Adipose tissue (tissue), 3 donors: ENCODE results near the gene DENND1B. TPM values are rescaled to one million over a fixed set of nuclear protein-coding genes. Genes with fewer than 3 reads are reported as not detected.

Source experiments
- H3K27ac ChIP-seq: one replicate; pipeline ENCODE4 v1.5.1; 2013; ENCODE audit warnings: low read depth, low read length
- WGBS, 3 donors: extraction: QIAGEN DNeasy Blood & Tissue Kit; methylation state at CpG; one replicate each; pipeline ENCODE4 v1.1.7; 2013; 5-methylcytosine and 5-hydroxymethylcytosine counted together
- polyA plus RNA-seq, 3 donors: library from polyadenylated mRNA; stranded (reverse); fragments of 200-250 nt; gene quantifications; one replicate each; pipeline ENCODE4 v1.2.3, GENCODE V29; 2013
- donor health status: healthy with polysubstance abuse.
- donor health status: Bipolar disorder and iron deficiency.
- donor health status: healthy.

Gene DENND1B, protein sequence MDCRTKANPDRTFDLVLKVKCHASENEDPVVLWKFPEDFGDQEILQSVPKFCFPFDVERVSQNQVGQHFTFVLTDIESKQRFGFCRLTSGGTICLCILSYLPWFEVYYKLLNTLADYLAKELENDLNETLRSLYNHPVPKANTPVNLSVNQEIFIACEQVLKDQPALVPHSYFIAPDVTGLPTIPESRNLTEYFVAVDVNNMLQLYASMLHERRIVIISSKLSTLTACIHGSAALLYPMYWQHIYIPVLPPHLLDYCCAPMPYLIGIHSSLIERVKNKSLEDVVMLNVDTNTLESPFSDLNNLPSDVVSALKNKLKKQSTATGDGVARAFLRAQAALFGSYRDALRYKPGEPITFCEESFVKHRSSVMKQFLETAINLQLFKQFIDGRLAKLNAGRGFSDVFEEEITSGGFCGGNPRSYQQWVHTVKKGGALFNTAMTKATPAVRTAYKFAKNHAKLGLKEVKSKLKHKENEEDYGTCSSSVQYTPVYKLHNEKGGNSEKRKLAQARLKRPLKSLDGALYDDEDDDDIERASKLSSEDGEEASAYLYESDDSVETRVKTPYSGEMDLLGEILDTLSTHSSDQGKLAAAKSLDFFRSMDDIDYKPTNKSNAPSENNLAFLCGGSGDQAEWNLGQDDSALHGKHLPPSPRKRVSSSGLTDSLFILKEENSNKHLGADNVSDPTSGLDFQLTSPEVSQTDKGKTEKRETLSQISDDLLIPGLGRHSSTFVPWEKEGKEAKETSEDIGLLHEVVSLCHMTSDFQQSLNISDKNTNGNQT
- polyA plus RNA-seq = 1 to 10 TPM; 1.3 to 3.0 (median 1.9) TPM

DNA sequence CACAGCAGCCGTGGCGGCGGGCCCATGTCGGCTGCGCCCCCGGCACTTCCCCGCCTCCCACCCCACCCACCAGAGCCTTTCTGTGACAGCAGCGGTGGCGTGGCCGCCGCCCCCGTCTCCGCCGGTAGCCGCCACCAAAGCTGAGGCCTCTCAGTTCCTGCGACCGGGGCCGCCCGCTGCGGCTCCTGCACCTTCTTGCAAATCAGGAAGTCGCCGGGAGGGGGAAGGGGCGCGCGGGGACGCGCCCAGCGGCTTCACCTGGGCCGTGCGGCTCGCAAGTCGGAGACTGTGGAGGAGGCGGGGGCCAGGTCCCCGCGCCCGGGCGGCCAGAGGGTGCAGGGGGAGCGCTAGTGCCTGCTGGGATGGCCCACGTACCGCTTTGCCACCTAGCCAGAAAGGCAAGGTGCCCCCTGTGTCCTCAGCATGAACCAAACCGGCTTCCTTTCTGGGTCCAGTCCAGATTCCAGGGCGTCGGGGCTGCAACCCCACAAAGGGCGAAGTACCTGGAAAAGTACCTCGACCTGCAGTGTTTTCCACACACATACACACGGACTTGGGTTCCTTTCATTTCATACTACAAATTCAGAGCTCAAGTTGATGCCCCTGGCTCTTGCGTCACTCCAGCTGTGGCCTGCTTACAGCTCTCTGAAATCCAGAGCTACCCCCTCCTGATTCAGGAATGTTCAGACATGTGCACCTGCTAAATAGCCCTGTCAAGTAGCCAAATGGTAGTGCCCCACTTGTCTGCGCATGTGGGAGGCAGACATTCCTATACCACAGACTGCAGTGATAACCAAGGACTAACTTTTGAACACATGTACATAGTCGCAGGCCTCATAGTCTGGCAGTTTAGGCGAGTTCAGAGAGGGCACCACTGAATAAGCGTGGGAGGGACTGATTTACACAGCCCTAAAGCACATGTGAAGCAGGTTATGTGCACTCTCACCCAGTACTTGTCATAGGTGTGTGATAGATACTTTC lies at the start of gene DENND1B:
Gene DENND1B (minus strand): TSS at position 199 of the 981 bp plus-strand sequence. CDS start 325 bp downstream, outside the sequence.
- 3 to 13% (median 11%) methylated on average over 46 to 51 of the region's 51 CpGs for WGBS, 3 donors
- H3K27ac ChIP-seq = peak within 1 kb of the TSS; percentile 11

DNA sequence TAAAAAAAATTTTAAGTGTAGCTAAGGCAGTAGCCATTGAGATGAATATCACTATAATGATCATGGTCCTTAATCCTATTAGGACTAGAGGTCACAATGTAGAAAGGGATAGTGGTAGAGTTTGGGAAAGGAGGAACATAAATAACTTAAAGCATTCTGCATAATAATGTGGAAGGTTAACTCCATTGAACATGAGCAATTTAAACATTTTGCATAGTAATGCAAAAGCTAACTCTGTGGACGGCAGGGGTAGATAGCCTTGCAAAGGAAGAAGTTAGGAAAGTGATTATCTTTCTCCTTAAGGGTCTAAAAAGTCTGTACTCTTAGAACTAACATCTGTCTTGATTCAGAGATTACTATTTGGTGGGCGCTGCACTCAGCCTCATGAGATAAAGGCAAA lies 39.0 kb upstream of the DENND1B start:
- WGBS, 3 donors = 81 to 90% (median 85%) methylated on average over 2 of the region's 2 CpGs
- no peak overlapping the region for H3K27ac ChIP-seq

DNA sequence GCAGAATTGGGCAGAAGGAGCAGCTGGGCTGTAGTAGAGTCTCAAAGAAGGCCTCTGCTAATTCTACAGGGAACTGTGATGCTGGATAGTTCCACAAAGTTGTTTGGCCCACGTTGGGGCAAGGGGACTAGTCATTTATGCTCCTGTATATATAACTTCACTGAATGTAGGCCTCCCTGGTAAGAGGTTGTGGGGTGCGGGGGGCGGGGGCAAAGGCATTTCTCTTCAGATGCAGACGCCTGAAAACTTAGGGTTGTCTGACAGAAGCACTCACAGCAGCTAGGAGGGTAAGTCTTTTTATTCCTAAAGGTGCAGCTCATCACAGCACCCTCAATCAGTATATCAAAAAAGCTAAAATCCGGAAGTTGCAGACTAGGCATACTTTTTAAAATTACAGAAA lies 38.5 kb upstream of the DENND1B start:
- H3K27ac ChIP-seq = no peak overlapping the region
- 60 to 73% (median 65%) methylated on average over 5 of the region's 5 CpGs for WGBS, 3 donors

DNA sequence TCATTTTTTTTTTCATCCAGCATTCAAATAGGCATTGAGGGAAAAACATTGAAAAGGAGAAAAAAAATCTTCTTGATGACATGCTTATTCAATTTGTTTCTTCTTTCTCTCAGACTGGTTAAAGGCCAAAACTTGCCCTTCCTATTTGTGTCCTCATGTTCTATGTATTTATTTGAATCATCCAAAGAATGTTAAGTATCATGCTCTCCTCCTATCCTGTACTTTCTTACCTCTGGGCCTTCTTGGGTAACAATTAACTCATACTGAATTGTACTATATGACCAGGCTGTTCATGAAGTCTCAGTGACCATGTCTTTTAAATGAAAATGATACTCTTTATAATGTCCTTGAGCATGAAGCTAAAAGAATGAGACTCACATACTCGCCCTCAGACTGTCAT lies 36.5 kb upstream of the DENND1B start:
- no peak overlapping the region for H3K27ac ChIP-seq
- 73 to 83% (median 82%) methylated on average over 1 of the region's 1 CpG for WGBS, 3 donors

DNA sequence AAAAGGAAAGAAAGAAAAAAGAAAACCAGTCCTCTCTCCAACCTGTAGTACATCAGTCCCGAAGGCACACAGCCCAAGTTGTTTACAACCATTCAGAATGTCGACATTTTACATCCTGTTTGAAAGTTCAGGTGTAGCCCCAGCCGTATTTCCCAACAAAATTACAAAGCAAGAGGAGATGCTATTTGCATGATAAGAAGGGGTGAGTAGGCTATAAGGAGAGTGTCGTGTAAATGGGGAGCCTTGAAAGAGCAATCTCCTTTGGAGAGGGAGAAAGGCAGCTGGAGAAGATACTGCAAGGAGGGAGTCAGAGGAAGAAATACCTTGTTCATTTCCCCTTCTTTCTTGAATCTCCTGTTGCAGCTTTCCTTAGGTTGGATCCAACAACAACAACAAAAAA lies 35.5 kb upstream of the DENND1B start:
- 52 to 78% (median 70%) methylated on average over 4 of the region's 4 CpGs for WGBS, 3 donors

DNA sequence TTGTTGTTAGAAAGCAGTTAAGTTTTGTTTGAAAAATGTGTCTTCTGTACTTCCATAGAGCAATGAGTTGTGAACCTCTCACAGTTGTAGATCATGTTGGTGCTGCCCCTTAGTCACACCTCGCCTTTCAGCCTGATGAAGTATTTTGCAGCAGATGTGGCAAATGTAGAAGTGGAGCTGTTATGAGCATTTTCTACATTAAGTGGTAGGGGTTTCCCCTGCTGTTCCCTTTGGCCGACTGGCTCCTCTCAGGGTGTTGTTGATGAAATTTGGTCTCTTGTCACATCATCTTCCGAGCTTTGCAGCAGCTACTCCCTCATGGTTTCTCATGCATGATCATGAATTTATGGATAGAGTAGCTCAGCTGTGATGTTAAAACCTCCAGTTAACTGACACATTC lies 33.6 kb upstream of the DENND1B start:
- H3K27ac ChIP-seq = no peak overlapping the region
- WGBS, 3 donors = 49 to 68% (median 64%) methylated on average over 3 of the region's 3 CpGs

More for the DNA sequence above, 35.5 kb upstream of the DENND1B start:
- no peak overlapping the region for H3K27ac ChIP-seq

DNA sequence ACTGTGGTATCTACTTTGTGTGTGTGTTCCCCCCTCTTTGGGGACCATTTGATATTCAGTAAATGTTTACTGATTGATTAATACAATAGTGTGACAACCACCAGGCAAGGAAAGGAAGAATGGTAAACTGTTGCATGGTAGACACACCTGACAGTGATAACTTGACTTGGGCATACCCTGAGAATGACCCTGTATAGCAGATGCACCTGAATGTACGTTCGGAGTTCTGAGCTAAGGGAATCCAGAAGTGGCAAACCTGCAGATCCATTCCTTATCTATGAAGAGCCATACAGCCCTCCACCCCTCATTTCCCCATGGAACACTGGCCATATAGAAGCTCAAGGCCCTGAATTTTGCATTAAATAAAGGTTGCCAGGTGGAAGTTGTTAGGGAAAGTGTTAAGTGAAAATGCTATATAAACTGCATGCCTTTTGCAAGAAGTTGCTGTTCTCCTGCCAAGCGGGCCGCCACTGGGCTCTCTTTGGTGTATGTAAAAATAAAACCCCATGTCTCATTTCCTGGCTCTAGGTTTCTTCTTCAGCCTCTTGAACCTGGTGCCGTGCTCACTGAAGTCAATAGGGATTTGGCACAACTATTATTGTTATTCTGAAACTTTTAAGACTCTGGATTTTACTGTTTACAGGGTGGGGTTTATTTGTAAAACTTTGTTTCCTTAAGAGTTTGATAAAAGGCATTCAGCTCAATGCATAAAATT lies 32.6 kb upstream of the DENND1B start:
- WGBS, 3 donors = 63 to 79% (median 72%) methylated on average over 5 of the region's 5 CpGs
- H3K27ac ChIP-seq = no peak overlapping the region

DNA sequence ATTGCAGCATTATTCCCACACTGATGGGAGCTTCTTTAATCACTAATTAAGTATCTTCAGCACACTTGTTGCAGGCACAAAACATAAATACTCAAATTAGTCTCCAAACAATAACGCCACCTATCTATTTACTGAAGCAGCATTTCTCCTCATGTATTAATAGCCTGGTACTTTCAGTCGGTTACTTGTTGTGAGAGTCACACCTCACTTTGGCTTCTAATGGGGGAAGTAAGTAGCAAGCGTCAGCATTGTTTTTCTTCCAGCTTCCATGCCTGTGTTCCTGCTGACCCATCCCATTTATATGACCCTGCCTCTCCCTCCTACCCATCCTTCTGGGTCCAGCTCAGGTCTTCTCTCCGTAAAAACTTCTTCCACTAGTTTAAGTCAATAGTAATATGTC lies 31.9 kb upstream of the DENND1B start:
- no peak overlapping the region for H3K27ac ChIP-seq
- WGBS, 3 donors = 70 to 82% (median 78%) methylated on average over 4 of the region's 4 CpGs

DNA sequence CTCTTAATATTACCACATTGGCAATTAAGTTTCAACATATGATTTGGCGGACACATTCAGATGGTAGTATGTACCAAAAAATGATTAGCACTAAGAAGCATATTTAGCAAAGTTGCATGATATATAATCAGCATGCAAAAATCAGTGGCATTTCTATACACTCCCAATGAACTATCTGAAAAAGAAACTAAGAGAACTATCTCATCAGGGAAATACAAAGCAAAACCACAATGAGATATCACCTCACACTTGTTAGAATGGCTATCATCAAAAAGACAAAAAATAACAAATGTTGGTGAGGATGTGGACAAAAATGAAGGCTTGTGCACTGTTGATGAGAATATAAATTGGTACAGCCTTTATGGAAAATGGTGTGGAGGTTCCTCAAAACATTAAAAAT lies 31.4 kb upstream of the DENND1B start:
- 97 to 100% (median 97%) methylated on average over 1 of the region's 1 CpG for WGBS, 3 donors
- no peak overlapping the region for H3K27ac ChIP-seq

DNA sequence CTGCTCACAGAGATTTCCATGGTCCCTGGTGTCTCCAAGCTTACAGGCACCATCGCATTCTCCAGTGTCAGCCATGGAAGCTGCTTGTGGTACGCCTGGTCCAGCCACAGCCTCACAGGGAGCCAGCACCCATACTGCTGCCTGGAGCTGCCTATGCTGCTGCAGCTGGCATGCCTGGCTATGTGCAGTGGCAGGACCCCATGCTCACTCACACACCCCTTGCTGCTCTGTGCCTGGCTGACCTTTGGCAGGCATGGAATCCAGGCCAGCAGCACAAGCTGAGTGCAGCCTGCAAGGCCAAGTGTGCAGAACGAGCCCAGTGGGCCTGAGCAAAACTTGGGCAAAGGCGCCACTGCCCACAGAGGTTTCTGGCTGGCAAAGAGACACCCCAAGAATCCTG lies 26.4 kb upstream of the DENND1B start:
- WGBS, 3 donors = 90 to 92% (median 91%) methylated on average over 4 of the region's 4 CpGs
- no peak overlapping the region for H3K27ac ChIP-seq

DNA sequence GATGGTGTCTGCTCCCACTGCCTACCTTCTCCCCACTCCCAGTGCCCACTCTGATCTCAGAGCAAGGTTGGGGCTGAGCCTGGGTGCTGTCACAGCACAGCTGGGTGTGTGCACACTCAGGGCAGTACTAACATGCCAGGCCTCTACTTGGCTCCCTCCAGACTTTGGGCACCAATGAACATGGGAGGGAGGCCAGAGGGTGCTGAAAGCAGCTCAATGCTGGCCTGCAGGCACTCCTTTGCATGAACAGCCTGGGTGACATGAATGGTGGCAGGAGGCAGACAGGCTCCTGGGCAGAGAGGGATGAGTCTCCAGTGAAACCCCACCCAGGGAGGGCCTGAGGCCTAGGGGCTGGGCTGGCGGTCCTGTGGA lies 25.8 kb upstream of the DENND1B start:
- H3K27ac ChIP-seq = no peak overlapping the region
- 56 to 82% (median 82%) methylated on average over 1 of the region's 1 CpG for WGBS, 3 donors

DNA sequence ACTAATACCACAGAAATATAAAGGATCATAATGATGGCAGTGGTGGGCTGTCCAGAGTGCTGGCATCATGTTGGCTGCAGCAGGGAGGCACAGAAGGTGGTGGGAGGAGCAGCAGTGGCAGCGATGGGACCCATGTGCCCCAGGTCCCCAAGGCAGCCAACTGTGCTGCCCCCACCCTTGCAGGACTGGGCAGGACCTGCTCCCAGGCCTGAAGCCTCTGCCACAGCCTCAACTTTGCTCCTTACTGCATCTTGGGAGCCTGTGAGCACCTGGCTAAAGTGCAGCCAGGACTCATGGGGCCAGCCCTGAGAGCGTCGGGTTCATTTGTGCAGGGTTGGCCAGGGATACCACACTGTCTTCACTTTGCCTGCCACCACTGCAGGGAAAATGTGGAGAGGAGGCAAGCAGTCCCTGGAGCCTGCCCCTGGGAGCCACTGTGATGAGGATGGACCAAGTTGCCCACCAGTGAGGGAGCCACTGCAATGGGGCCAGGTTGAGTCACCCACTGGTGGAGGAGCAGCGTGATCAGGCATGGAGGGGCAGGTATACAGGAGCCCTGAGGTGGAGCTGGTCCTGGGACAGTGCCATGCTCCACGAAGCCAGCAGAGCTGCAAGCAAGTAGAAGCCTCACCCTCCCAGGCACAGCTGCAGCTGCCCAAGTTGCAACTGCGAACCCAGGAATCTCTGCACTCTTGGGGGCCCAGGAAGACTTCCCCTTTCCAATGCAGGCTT lies 25.3 kb upstream of the DENND1B start:
- H3K27ac ChIP-seq = no peak overlapping the region
- 85 to 97% (median 90%) methylated on average over 6 of the region's 6 CpGs for WGBS, 3 donors

DNA sequence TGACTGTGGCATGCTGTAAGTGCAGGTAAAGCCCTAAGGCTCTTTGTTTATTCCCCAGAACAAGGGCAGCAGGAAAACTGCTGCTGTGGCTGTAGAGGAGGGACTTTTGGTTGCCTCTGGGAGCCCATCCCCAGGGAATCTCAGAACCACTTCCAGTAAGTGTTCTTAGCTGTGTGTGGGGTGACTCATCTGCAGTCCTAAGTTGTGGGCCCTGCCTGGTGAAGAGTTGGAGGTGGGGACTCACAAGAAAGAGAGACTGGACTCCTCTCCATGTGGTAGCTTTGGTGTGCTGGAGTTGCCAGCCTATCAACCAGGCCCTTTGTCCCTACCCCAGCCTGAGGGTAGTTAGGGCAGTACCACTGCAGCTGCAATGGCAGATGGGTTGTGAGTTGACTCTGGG lies 24.0 kb upstream of the DENND1B start:
- H3K27ac ChIP-seq = no peak overlapping the region

DNA sequence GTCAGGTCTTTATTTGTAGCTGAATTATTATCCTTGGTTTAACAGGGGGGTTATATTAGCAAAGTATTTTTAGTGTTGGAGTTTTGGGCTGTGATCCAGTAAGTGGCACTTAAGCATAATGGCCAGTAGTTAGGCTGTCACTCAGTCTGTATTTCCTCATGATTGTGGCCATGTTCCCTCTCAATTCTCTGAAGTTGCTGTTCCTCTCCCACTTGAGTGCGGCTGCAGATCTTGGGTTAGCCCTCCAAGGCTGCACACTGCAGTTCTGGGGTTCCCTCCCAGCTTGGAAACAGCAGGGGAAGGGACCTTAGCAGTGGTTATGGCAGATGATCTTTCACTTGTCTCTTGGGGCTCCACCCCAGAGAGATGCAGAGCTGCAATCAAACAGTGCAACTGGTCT lies 23.2 kb upstream of the DENND1B start:
- 90 to 94% (median 92%) methylated on average over 1 of the region's 1 CpG for WGBS, 3 donors
- H3K27ac ChIP-seq = no peak overlapping the region

DNA sequence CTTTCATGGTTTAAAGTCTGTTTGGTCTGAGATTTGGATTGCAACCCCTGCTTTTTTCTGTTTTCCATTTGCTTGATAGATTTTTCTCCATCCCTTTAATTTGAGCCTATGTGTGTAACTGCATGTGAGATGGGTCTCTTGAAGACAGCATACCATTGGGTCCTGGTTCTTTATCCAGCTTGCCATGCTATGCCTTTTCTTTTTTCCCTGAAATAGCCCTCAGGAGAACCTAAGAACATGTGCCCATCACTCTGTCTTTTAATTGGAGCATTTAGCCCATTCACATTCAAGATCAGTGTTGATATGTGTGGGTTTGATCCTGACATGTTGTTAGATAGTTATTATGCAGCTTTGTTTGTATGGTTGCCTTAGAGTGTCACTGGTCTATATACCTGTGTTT lies 21.7 kb upstream of the DENND1B start:
- no peak overlapping the region for H3K27ac ChIP-seq

DNA sequence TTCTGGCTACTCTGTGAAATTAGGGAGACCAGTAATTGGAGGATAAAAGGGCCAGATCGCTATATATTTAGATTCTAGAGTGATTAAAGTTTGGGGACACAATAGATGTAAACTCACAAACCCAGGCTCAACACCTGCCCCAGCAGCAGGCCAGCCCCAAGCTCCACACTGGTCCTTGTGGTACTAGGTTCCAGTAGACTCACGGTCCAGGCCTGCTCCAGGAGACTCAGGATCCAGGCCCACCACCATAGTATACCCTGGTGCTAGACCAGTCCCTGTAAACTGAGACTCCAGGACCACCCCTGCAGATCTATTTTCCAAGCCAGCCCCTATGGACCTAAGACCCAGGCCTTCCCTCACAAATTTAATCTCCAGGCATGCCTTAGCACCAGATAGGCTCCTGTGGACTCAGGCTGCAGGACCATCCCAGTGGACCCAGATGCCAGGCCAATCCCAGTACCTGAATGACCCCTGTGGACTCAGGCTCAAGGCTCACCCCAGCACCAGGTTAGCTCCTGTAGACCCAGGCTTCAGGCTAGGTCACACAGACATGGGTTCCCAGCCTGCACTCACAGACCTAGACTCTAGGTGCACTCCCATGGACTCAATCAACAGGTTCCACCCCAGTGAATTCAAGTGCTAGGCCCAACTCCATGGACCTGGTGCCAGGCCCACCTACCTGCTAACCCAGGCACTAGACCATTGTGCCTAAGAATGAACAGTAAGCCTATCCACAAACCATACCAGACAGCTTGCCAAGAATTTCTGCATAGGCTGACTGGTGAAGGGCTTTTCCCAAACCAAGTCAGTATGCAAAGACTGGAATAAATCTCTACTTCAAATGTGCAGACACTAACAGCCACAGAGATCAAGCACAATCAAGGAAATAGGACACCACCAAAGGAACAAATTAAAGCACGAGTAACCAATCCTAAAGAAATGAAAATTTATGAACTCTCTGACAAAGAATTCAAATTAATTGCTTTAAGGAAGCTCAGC lies 13.8 kb upstream of the DENND1B start:
- no peak overlapping the region for H3K27ac ChIP-seq
- 87 to 94% (median 92%) methylated on average over 3 of the region's 3 CpGs for WGBS, 3 donors
